GM18909 (cell line): ENCODE measurements around the gene TMEM50B.
"Not testable (repeated sequence)": the region's sequence is repeated elsewhere in the genome, so short reads cannot be mapped to it uniquely, and the experiment has no call there.

Experiments used
- ATAC-seq: cut with Tn5 transposase; IDR thresholded peaks from one replicate; pipeline ENCODE4 v1.9.1; 2021; ENCODE audit warnings: mild to moderate bottlenecking; ENCODE audit not compliant: unreplicated experiment, poor library complexity

The TMEM50B gene

DNA sequence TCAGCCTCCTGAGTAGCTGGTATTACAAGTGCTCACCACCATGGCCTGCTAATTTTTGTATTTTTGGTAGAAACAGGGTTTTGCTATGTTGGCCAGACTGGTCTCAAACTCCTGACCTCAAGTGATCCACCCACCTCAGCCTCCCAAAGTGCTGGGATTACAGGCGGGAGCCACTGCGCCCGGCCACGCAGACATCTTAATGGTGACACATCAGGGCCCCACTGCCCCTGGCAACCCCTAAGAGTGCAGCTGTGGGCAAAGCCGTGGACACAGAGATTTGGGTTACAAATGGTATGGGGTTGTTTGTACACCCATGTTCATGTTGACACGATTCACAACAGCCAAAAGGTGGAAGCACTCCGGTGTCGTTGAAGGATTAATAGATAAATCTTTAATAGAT is 46.8 kb downstream of the TMEM50B start:
- no peak for ATAC-seq

DNA sequence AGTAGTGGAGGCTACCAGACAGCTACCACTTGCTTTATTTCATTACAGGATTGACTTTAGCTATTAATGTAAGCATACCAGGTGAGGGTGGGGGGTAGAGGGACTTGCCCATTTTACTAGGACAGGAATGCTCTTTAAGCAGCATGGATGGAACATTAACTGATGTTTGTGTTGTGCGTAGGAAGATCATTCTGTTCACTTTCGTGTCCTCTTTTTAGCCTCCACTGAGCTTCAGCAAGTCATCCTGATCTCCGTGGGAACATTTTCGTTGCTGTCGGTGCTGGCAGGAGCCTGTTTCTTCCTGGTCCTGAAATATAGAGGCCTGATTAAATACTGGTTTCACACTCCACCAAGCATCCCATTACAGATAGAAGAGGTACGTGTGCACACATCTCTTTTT is 47.3 kb downstream of the TMEM50B start:
- no peak for ATAC-seq

DNA sequence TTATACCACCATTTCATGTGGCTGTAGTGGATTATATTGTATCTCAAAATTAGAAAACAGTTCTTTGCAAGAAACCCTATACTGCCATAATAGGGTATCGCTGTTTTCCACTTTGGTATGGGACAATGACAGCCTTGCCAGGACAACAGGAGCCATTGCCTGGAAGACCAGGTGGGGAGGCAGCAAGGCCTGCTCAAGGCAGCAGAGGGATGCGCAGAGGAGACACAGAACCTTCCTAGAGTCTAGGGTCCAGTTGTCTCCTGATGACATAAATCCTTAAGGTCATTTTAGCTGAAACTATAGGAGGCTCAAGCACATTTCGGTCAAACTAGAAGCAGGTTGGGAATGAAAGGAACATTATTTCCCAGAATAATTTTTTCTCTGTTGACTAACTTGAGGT is 48.9 kb downstream of the TMEM50B start:
- no peak for ATAC-seq

DNA sequence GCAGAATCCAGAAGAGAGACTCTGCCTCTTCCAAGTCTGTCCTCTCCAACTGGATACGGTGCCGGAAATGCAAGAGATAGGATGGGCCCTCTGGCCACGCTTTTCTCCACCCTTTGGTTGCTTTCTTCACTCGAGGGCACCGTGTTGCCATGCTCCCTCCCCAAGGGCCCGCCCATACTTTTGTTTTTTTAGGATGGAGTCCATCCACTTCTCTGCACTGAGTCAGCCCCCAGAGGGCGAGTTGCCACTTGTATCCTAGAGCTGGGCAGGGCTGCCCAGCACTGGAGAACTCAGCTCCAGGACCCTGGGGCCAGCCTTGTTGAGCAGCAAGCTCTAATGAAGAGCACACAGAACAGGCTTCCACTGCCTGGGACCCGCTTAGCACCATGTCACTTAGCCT is 51.1 kb downstream of the TMEM50B start:
- no peak for ATAC-seq

DNA sequence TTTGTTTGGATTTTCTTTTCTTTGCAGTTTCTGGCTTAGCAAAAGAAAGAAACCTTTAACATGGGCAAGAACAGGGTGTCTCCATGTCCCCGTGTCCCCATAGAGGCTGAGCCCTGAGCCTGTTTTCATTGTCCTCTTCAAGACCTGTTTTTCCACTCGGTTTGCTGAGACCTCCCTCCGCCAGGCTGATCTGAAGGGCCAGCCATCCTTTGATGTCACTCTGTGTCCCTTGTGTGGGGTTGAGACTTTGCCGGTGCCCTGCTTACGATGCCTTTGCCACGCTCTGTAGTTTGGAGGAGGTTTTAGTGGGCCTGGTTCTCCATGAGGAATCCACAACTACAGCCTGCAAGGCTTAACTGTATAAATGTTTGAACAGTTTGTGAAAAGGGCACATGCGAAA is 52.7 kb downstream of the TMEM50B start:
- ATAC-seq: no peak

DNA sequence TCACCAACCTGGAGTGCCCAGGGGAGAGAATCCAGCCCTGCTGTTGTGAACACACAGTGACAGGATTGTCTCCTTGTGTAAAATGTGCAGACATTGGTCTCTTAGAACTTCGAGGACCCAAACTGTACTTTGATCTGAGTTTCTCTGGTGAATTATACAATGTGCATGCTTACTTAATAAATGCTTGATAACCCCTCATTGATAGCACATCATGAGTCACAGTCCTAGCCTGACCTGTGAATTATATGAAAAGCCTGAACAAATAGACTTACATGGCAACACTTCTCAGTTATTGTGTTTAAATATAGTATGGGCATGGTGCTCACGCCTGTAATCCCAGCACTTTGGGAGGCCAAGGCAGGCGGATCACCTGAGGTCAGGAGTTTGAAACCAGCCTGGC is 53.9 kb downstream of the TMEM50B start:
- no peak for ATAC-seq

DNA sequence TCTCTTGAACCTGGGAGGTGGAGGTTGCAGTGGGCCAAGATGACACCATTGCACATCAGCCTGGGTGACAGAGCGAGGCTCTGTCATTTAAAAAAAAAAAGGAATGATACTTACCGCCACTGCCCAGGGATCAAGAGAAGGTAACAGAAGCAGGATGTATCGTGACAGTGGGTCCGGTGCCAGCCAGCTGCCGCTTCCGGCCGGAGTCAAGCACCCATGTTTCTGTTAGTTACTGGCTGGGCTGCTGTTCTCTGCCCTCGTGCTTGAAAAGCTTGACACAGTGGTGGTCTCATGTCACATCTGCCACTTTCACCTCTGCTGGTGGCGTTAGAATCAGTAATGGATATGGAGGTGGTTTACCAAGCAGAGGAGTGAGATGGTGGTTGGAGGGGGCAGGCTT is 55.6 kb downstream of the TMEM50B start:
- ATAC-seq: no peak

DNA sequence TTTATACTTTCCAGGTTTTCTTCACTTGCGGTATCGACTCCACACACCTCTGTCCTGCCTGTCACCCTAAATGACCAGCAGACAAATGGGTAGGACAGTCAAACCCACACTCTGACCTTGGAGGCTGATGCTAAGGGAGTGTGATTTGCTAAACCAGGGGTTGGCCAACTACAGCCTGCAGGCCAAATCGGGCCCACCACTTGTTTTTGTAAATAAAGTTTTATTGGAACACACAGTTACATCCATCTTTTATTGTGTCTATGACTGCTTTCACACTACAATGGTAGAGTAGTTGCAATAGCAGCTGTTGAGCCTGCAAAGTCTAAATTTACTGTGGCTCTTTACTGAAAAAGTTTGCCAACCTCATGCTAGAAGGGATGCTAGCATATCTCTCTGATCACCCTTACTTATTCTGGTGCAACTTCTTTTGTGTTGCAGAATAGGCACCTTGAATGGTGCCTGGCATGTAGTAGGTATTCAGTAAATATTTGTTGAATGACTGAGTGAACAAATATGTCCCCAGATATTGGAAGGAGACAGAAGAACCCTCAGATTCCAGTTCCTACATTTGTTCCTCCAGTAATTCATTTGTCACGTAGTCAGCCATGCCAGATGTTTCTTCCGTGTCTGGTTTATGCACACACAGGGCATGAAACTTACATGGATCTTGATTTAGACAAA is 57.9 kb downstream of the TMEM50B start:
- ATAC-seq: no peak

DNA sequence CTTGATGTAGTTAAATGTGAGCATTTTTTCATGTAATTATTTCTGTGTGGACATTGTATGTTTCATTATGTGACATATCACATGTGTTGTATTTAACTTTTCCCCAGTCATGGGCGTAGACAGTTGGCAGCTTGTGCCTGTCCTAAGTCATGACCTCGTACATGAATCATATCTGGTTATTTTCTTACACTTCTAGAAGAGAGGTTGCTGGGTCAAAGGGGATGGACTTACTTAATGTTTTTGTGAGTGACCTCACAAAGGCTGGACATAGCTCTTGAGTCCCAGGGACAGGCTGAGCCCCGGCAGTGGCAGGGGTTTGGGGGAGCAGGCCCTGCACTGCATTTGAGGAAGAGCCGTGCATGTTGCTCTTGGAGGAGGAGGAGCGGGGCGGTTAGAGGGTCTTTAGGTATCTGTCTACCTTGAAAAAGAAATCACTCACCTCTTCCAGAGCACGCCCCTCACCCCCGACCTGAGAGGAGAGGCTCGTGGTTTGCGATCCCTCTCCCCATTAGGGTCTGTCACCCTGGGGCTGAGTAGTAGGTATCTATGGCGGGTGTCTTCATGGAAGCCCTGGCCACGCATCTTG is 60.1 kb downstream of the TMEM50B start:
- no peak for ATAC-seq

DNA sequence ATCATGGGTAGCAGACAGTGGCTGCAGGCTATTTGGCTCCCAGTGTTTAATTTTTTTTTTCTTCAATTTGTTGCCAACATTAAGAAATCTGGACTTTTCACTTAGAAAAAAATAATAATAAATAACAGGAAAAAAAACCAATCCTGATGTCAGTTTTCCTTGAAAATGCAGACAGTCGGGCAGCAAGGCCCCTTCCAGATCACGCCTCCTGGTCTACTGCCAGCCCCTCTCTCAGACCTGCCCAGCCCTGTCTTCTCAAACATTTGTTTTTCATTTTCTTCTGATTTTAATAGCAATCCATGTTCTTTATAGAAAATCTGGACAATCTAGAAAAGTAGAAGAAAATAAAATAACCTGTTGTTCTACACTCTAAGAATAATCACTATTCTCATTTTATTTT is 61.1 kb downstream of the TMEM50B start:
- no peak for ATAC-seq

DNA sequence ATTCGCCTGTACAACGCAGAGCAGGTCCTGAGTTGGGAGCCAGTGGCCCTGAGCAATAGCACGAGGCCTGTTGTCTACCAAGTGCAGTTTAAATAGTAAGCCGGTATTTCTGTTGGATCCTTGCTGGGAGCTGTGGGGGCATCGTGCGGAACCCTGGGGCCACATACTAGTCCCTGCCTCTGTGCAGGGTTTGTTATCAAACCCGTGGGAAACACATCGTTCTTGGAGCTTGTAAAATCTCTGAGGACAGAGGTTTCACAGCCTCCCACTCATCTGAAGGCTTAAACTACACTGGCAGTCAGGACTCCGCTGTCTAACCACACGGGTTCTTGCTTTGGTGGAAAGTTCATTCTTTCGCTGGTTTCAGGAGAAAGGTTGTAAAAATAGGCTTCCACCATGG is 64.8 kb downstream of the TMEM50B start:
- no peak for ATAC-seq

DNA sequence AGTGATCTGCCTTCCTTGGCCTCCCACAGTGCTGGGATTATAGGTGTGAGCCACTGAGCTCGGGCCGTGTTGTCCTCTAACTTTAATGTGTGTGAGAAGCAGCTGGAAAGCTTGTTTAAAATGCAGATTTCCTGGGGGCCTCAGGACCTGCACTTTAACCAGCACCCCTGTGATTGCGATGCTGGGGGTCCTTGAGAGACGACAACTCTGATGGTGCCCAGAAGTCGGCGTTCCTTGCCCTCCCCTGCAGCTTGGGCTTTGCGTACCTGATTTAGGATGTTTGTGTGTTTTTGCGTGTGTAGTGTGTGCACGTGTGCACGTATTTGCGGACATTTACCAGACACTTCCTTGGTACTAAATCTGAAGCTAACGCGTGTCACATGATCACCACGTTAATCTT is 65.7 kb downstream of the TMEM50B start:
- no peak for ATAC-seq

DNA sequence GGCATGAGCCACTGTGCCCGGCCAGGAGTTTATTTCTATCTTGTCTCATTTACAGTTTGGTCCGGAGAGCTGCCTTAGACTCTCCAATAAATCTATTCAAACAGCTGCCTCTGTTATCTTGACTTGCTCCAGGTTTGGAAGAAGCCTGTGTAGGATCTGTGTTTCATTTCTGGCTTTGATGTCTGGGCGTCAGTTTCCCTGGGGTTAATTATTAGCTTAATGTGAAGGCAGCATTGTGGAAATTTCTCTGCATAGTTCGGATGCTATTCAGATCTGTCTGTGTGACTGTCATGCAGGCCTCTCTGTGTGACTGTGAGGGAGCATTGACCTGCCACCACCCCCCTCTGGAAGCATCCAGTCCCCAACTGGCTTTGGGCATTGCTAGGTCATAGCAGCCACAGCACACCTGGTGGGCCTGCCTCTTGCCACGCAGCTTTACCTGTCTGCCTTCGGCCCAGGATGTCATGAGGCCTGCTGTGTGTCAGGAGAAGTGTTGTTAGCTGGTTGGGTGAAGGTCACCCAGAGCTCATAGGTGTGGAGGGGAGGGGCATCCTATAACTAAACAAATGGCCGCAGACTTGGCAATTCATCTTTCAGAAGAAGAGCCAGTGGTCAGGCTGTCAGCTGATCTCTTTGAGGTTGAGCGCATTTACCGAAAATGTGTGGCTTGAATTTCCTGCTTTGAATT is 66.8 kb downstream of the TMEM50B start:
- peak; percentile 46 for ATAC-seq

DNA sequence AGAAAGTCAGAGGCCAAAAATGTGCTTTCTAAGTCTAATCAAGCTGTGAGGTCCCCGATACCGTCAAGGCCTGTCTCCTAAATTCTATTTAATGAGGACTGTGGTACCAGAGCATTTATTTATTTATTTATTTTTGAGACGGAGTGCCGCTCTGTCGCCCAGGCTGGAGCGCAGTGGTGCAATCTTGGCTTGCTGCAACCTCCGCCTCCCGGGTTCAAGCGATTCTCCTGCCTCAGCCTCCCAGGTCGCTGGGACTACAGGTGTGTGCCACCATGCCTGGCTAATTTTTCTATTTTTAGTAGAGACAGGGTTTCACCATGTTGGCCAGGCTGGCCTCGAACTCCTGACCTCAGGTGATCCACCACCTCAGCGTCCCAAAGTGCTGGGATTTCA is 67.3 kb downstream of the TMEM50B start:
- not testable (repeated sequence) for ATAC-seq

DNA sequence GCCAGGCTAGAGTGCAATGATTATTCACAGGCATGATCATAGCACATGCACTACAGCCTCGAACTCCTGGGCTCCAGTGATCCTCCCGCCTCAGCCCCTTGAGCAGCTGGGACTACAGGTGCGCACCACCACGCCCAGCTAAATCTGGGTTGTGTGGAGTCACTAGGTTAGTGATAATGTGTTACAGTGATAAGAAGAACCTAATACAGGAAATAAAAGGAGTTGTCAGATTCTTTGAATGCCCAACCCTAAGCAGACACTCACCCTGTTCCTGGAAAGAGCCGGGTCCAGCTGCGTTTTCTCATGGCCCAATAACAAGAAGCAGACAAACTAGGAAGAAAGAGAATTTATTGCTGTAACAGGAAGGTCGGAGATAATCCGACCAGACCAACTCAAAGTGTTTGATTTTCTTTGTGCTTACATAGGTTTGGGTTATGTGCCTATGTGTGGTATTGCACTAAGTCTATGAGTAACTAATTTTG is 67.8 kb downstream of the TMEM50B start:
- ATAC-seq: no peak

DNA sequence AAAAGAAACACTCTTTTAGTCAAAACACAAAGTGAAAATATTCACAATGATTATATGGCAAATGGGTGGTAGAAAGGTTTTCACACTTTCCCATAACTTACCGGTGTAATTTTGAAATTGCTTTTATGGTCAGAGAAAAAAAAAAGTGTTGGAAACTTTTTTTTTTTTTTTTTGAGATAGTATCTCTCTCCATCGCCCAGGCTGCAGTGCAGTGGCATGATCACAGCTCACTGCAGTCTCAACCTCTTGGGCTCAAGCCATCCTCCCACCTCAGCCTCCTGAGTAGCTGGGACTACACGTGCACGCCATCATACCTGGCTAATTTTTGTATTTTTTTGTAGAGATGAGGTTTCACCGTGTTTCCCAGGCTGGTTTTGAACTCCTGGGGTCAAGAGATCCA is 73.3 kb downstream of the TMEM50B start:
- no peak for ATAC-seq

DNA sequence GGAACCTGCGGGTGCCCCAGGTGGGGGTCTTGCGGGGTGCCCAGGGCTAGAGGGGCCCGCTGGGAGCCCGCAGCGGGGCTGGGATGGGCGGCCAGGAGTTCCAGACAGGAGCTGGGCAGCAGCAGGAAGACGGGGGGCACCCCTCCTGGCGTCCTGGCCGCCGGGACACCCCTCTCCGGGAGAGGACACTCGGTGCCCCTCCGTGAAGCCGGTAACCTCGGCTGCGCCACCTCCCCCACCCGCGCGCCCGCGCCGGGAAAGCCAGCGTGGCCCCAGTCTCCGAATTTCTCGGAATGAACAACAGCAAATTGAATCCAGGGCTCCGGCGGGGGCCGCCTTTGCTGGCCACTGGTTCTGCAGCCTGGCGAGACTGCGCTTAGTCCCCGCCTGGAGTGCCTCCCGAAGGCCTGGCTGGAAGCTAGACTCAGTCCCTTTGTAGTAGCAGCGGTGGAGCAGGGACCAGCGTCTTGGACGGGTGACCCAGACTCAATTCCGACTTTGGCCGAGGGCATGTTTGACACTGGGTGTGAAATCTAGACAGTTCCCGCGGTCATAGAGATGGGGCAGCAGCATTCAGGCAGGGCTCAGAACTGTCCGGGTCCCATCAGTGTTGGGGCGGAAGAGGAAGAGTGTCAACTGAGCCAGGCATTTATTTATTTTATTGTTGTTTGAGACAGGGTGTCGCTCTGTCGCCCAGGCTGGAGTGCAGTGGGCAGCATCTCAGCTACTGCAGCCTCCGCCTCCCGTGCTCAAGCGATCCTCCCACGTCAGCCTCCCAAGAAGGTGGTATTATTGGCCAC is 75.8 kb downstream of the TMEM50B start:
- ATAC-seq: no peak

DNA sequence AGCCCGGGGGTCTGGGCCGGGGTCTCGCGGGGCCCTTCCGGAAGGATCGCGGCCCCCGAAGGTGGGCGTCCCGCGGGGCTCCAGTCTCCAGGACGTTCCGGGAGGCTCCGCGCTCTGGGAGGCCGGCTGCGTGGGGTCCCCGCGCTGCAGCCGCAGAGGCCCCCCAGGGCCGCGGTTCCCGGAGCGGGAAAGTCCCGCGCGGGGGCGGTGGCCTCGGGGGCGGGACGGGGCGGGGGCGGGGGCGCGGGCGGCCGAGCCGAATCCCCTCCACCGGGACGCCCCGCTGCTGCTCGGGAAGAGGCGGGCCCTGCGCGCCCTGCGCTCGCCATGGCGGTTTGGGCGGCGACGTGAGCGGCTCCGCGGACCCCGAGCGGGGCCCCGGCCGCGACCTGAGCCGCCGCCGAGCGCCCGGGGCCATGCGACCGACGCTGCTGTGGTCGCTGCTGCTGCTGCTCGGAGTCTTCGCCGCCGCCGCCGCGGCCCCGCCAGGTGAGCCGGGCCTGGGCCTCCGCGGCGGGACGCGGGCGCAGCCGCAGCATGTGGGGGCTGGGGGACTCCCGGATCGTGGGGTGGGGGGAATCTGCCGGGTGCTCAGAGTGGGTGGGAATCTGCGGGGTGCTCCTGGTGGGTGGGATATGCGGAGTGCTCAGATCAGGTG is 76.5 kb downstream of the TMEM50B start, which contains the start of gene IFNGR2:
Gene IFNGR2 (plus strand): TSS at position 286 of the 658 bp plus-strand sequence. CDS start 131 bp downstream, at position 417.
- ATAC-seq: no peak

DNA sequence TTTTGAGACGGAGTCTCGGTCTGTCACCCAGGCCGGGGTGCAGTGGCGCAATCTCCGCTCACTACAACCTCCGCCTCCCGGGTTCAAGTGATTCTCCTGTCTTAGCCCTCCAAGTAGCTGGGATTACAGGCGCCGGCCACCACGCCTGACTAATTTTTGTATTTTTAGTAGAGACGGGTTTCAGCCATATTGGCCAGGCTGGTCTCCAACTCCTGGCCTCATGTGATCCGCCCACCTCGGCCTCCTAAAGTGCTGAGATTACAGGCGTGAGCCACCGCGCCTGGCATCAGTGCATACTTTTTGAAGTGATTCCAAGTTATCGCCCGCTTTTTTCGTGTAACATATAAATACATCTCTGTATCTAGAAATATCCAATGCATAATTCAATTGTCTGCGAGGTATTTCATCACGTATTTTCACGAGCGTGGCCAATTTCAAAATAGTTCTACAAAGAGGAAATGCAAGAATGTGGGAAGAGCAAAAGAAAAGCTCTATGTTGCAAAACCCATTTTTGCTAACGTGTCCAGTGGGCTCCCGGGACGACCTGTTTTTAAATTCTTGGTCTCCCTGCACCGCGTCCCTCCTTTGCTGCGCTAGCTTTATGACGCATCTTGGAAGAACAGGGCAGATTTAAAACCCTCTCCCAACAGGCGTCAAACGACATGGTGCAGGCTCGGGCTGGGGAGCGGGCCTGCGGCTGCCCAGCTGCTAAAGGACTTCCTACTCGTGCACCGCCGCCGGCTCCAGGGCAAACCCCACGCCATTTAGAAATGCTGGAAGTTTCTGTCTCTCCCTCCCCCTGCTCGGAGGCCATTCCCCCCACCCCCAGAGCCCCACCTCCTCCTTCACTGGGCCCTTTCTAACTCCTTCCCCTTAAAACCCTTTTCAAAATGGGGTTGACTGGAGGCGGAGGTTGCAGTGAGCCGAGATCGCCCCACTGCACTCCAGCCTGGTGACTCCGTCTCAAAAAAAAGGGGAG is 77.5 kb downstream of the TMEM50B start:
- no peak for ATAC-seq
